Activated CD8-positive, alpha-beta memory T cell treated with anti-CD3 and anti-CD28 coated beads, Interleukin-2, amount 50 U/mL, for 4 hours (primary cell): Measurements from ENCODE around the gene UNC13A.

Source experiments
- DNase-seq: peaks from one replicate; pipeline ENCODE4 v3.0.0-alpha.2; 2020

Gene UNC13A

DNA sequence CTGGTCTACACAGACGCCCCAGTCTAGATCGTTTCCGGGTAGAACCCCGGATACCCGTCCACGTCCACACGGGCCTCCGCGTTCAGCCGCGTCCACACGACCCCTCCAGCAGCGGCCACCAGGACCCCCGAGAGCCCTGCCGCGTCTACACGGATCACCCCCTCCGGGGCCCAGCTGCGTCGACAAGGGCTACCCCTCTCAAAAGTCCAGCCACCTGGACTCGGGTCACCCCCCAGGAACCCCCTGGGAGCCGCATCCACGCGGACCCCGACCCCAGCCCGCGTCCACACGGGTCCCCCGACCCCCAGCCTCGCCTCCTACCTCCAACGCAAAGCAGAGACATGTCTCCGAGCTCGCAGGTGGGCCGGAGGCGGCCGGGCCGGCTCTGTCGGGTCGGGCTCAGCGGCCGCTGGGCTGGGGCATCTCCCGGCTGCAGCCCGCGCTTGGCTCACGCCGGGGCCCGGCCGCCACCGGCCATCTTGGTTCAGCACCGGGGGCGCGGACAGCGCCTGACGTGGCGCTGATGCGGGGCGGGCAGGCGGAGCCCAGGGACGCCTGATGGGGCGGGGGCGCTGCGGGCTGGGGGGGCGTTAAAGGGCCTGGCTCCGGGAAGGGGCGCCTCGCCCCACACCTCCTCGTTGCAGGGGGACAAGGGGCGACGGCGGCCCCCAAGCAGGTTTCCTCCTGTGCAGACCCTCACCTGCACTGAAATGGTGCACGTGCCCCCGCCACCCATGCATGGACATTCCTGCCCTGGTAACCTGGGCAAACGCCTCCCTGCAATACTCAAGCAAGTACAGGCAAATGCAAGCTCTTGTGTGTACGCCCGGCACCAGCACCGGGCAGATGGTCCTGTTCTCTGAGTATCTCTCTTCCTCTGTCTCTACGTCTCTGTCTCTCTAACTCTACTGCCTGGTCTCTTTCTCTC lies at the start of gene UNC13A:
Gene UNC13A (minus strand): TSS at position 498 of the 928 bp plus-strand sequence. CDS start 155 bp downstream, at position 343.
- DNase-seq, result peak; percentile 38

DNA sequence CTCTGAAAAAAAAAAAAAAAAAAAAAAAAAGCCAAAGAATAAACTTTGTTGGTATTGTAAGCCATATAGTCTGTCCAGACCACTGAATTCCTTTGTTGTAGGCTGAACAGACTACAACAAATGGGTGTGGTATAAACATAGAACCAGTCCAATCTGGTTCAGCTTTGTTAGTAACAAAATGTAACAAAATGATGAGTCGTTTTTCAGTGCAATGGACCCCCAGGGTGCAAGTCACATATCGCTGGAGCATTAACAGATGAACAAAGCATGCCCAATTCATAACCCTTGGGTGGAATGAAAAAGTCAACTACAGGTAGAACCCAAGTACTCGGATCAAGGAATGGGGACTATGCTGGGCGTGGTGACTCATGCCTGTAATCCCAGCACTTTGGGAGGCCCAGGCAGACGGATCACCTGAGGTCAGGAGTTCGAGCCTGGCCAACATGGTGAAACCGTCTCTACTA lies 49.6 kb upstream of the UNC13A start:
- no peak for DNase-seq

GRCh38 chr19:17735410-17735809 lies 47.3 kb upstream of the UNC13A start:
- no peak for DNase-seq

GRCh38 chr19:17734146-17734545 lies 46.0 kb upstream of the UNC13A start:
- no peak for DNase-seq

DNA sequence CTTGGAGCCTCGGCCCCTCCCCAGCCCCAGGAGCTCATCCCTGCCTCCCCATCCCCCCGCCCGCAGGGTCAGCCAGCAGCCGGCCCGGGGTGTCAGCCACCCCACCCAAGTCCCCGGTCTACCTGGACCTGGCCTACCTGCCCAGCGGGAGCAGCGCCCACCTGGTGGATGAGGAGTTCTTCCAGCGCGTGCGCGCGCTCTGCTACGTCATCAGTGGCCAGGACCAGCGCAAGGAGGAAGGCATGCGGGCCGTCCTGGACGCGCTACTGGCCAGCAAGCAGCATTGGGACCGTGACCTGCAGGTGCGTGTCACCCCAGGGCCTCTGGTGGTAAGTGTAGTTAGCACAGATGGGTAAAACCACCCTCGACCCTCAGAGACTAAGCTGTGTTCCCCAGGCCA lies 45.0 kb upstream of the UNC13A start:
- no peak for DNase-seq

GRCh38 chr19:17727843-17728242 lies 39.7 kb upstream of the UNC13A start:
- DNase-seq, result no peak

DNA sequence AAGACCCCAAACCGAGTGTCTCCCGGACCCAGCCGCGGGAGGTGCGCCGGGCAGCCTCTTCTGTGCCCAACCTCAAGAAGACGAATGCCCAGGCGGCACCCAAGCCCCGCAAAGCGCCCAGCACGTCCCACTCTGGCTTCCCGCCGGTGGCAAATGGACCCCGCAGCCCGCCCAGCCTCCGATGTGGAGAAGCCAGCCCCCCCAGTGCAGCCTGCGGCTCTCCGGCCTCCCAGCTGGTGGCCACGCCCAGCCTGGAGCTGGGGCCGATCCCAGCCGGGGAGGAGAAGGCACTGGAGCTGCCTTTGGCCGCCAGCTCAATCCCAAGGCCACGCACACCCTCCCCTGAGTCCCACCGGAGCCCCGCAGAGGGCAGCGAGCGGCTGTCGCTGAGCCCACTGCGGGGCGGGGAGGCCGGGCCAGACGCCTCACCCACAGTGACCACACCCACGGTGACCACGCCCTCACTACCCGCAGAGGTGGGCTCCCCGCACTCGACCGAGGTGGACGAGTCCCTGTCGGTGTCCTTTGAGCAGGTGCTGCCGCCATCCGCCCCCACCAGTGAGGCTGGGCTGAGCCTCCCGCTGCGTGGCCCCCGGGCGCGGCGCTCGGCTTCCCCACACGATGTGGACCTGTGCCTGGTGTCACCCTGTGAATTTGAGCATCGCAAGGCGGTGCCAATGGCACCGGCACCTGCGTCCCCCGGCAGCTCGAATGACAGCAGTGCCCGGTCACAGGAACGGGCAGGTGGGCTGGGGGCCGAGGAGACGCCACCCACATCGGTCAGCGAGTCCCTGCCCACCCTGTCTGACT lies 39.0 kb upstream of the UNC13A start:
- no peak for DNase-seq

DNA sequence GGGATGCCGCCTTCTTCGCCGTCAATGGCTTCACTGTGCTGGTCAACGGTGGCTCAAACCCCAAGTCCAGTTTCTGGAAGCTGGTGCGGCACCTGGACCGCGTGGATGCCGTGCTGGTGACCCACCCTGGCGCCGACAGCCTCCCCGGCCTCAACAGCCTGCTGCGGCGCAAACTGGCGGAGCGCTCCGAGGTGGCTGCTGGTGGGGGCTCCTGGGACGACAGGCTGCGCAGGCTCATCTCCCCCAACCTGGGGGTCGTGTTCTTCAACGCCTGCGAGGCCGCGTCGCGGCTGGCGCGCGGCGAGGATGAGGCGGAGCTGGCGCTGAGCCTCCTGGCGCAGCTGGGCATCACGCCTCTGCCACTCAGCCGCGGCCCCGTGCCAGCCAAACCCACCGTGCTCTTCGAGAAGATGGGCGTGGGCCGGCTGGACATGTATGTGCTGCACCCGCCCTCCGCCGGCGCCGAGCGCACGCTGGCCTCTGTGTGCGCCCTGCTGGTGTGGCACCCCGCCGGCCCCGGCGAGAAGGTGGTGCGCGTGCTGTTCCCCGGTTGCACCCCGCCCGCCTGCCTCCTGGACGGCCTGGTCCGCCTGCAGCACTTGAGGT lies 38.1 kb upstream of the UNC13A start:
- DNase-seq, result no peak

DNA sequence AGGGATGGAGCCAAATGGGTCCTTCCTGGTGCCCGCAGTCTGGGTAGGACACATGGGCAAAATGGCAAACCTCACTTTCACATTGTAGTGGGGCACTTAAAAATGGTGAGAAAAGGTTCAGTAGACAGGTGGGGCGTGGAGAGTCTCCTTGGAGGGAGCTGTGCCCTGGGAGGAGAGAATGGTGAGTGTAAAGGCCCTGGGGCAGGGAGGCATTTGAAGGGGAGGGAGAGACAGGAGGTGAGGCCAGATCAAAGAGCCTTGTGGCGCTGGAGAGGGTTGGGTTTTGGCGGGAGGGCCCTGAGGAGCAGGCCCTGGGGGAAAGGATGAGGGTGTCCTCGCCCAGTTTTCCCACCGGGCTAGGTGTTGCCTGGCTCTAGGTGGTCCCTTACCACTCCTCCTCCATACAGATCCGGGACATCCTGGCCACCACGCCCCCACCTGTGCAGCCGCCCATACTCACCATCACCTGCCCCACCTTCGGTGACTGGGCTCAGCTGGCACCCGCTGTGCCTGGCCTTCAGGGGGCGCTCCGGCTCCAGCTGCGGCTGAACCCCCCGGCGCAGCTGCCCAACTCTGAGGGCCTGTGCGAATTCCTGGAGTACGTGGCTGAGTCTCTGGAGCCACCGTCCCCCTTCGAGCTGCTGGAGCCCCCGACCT lies 37.4 kb upstream of the UNC13A start:
- no peak for DNase-seq

DNA sequence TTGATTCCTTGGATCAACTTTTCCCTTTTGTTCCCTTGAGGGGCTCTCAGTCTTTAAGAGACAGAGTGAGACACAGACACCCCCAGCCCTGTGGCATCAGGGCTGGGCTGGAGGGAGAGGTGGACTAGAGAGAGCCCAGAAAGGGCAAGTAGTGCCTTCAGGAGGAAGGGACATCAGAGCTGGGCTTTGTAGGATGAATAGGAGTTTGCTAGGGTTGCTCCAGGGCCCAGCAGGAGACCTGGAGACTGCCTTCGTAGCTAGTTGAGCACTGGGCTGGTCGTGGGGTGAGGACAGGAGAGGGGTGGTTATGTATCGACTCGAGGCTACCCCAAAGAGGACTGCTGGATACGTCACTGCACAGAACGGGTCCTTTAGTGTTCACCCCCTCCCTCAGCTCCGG lies 36.5 kb upstream of the UNC13A start:
- DNase-seq, result no peak

- no peak for DNase-seq
Measured at GRCh38 chr19:17722655-17723240, 34.6 kb upstream of the UNC13A start.

DNA sequence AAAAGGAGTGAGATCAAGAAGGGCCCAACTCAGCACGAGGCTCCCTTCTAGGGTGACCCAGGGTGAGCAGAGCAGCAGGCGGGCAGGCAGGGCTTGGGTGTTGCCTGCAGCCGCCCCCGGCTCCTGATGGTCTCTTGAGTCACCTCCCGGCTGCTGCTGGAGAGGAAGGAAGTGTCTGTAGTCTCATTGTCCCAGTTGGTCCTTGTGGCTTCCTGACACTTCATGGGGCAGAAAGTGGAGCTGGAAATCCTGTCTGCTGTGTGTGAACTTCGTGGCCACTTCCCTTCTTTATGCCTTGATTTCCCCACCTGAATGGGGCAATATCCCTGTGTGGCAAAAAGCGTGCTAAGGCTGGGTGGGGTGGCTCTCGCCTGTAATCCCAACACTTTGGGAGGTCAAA lies 33.7 kb upstream of the UNC13A start:
- no peak for DNase-seq

DNA sequence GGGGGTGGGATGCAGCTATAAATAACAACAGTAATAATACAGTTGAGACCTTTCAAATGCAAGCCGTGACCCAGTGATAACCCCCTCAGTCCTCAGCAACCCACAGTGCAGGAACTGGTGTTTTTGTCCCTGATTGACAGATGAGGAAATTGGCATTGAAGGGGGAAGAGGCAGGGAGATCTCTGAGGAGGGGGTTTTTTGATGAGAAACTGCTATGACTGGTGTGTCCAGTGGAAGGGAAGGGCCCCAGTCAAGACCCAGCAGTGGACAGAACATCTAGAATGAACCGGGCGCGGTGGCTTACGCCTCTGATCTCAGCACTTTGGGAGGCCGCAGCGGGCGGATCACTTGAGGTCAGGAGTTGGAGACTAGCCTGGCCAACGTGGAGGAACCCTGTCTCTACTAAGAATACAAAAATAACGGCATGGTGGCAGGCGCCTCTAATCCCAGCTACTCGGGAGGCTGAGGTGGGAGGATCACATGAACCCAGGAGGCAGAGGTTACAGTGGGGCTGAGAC lies 33.0 kb upstream of the UNC13A start:
- no peak for DNase-seq

GRCh38 chr19:17720440-17720839 lies 32.3 kb upstream of the UNC13A start:
- no peak for DNase-seq

DNA sequence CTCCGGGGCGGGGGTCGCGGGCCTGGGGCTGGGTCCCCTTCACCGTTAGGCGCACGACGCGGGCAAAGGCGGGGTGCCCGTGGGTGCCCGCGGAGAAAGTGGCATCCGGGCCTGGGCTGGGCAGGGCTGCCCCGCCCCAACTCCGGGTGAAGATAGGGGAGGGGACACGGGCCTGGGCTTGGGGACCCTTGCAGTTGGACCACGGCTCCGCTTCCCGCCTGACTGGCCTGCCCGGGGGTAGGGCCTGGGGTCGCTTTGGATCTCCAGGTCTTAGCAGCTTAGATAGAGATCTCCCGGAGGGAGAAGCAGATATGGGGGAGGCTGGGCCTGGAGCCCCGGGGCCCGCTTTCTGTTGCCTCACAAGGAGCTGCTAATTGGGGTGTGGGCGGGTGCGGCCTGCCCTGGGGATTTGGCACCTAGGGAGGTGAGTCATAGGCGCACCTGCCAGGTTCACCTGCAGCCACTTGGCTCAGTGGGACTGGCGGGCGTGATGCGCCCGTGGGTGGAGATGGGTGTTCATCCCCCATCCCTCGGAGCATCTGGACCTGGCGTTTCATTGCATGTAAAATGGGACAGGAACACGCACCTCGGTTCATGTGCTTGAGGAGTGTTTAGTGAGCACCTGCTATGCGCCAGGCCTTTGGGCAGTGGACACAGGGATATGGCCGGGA lies 31.7 kb upstream of the UNC13A start:
- peak; percentile 67 for DNase-seq

DNA sequence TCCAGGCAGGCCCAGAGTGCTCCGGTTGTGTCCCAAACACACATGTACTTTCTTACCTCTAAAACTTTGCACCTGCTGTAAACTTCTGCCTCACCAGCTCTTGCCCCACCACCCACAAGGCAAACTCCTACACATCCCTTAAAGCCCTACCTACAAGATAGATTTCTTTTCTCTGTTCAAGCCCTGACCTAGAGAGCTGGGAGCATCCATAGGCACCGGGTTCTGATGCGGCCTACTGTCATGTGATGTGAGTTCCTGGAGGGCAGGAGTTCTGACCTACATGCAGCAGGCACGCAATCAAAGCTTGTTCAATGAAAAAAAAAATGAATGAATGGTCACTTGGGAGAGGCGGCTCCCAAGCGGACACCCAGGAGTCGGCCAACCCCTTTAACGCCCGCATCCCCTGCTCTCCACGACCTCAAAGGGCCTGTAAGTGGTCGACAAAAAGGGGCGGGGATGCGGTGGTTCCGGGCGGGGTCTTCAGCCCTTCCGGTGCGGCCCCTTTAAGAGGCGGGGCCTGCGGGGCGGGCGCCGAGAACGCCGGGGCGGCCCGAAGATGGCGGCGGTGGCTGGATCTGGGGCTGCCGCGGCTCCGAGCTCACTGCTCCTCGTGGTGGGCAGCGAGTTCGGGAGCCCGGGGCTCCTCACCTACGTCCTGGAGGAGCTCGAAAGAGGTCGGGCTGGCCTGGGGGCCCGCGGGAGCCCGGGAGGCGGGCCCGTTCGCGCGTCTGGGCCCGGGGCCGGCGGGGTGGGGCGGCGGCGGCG lies 31.0 kb upstream of the UNC13A start, which contains the start of gene MAP1S:
Gene MAP1S (plus strand): TSS at position 534 of the 765 bp plus-strand sequence. CDS start 23 bp downstream, at position 557.
- peak; percentile 68 for DNase-seq

- DNase-seq, result no peak
Measured at GRCh38 chr19:17718550-17718946, 30.4 kb upstream of the UNC13A start.

DNA sequence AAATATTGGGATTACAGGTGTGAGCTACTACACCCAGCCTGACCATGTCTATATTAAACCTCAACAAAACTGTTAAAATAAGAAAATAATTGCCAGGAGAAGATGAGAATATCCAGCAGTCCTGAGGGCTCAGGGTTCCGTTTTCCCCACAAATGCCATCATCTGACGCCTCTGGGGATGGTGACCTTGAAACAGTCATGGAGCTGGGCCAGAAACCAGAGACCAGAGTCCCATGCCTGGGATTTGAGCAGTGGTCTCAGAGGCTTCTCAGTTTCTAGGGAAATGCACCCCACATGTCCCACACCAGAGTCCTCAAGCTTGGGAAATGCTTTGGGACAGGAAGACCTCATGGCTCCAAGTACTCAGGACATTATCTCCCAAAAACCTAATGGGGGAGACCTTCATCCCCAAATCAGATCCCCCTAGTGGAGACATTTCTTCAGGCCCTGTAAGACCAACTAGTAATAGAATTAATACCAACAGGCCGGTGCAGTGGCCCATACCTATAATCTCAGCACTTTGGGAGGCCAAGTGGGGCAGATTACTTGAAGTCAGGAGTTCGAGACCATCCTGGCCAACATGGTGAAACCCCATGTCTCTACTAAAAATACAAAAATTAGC lies 28.3 kb upstream of the UNC13A start:
- no peak for DNase-seq

DNA sequence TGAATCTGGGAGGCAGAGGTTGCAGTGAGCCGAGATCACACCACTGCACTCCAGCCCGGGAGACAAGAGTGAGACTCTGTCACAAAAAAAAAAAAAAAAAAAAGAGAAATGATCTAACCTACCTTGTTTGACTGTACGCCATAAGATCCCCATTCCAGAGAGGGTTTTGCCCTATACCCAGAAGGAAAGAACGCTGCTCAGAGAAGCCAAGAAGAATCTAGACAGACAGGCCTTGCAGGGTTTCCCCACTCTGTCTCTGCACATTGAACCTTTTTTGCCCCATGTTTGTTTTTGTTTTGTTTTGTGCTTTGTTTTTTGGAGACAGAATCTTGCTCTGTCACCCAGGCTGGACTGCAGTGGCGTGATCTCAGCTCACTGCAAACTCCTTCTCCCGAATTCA lies 23.7 kb upstream of the UNC13A start:
- DNase-seq, result no peak

- no peak for DNase-seq
Measured at GRCh38 chr19:17706750-17707181, 18.6 kb upstream of the UNC13A start.
